Dendritic cell treated with granulocyte-macrophage colony-stimulating factor and Interleukin-4, amounts not matched to agents 40 ng/mL and 50 ng/mL, for 4 days (primary cell): Measurements from ENCODE around the gene GPR132.
A peak's percentile ranks its signal among the peaks of the same experiment; 100 is the strongest.

ENCODE experiments used
- H3K27ac Mint-ChIP-seq: one replicate; pipeline ENCODE4 v1.8.0; 2022; ENCODE audit warnings: mild to moderate bottlenecking, mixed read lengths
- H3K27me3 Mint-ChIP-seq: one replicate; pipeline ENCODE4 v1.8.0; 2022; ENCODE audit warnings: mild to moderate bottlenecking, mixed read lengths
- H3K36me3 Mint-ChIP-seq: one replicate; pipeline ENCODE4 v1.8.0; 2022; ENCODE audit warnings: low read depth, mixed read lengths
- H3K4me1 Mint-ChIP-seq: one replicate; pipeline ENCODE4 v1.8.0; 2022; ENCODE audit warnings: low read depth, mixed read lengths
- H3K4me3 Mint-ChIP-seq: one replicate; pipeline ENCODE4 v1.8.0; 2022; ENCODE audit warnings: mild to moderate bottlenecking, moderate library complexity, mixed read lengths
- H3K9me3 Mint-ChIP-seq: one replicate; pipeline ENCODE4 v1.8.0; 2022; ENCODE audit warnings: mixed read lengths
- intact Hi-C: fragments of 100-400 bp; cut with micrococcal nuclease; formaldehyde crosslinking; loops from one replicate; pipeline ENCODE4 v1.15.0; 2022

Gene GPR132

DNA sequence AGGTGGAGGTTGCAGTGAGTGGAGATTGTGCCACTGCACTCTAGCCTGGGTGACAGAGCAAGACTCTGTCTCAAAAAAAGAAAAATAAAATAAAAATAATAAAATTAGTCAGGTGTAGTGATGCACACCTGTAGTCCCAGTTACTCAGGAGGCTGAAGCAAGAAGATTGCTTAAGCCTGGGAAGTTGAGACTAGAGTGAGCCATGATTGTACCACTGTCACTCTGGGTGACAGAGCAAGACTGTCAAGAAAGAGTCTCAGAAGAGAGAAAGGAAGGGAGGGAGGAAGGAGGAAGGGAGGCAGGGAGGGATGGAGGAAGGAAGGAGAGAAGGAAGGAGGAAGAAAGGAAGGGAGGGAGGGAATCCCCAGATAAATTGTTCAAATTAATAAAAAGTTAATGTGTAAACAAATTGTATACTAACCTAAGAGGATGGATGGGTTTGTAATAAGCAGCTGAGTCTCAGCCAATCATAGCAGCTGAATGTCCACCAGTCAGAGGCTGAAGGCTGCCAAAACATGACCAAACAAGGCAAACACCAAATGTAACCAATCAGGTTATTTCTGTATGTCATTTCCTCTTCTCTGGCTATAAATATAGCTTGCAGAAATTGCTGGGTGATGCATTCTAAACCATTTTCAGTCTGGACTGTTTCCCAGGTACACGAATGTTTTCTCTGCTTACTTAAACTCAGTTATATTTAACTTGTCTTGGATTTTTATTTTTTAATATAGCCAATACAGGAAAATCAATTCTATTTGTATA is 38.2 kb downstream of the GPR132 start:
- H3K4me1 Mint-ChIP-seq = peaks cover 21% of the 10 kb centered on the region
- no peaks in the 10 kb centered on the region for H3K36me3 Mint-ChIP-seq
- peaks cover 5% of the 10 kb centered on the region for H3K27me3 Mint-ChIP-seq
- intact Hi-C loops = no loop called here
- H3K27ac Mint-ChIP-seq = no peak overlapping the region
- H3K4me3 Mint-ChIP-seq = no peak overlapping the region
- H3K9me3 Mint-ChIP-seq = no peaks in the 10 kb centered on the region

DNA sequence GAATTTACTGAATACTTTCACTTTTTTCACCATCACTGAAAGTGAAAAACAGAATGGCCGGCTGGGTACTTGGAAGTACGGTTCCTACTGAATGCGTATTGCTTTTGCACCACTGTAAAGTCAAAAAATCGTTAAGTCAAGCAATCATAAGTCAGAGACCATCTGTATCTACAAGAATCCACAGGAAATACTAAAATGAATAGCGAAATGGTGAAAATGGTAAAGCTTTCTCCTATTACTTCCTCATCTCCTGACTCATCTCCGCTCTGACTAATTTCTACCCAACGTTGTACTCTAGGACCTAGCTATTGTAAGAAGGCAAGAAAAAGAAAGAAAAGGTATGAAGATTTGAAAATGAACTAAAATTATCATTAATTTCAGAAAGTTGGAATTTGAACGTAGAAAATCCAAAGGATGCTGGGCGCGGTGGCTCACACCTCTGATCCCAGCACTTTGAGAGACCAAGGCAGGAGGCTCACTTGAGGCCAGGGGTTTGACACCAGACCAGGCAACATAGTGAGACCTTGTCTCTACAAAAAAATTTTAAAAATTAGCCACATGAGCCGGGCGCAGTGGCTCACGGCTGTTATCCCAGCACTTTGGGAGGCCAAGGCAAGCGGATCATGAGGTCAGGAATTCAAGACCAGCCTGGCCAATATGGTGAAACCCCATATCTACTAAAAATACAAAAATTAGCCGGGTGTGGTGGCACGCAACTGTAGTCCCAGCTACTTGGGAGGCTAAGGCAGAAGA is 39.0 kb downstream of the GPR132 start:
- Mint-ChIP-seq H3K4me3 (peak overlapping the region; percentile 26), H3K36me3 (no peaks in the 10 kb centered on the region), H3K4me1 (peaks cover 28% of the 10 kb centered on the region), H3K27me3 (peaks cover 1% of the 10 kb centered on the region), H3K27ac (peak overlapping the region; percentile 51), H3K9me3 (no peaks in the 10 kb centered on the region)
- intact Hi-C loops = no loop called here

GRCh38 chr14:105025429-105025828 is 39.8 kb downstream of the GPR132 start:
- Mint-ChIP-seq H3K36me3 (no peaks in the 10 kb centered on the region), H3K4me3 (no peak overlapping the region), H3K27ac (peak overlapping the region; percentile 60), H3K27me3 (no peaks in the 10 kb centered on the region), H3K9me3 (no peaks in the 10 kb centered on the region), H3K4me1 (peaks cover 28% of the 10 kb centered on the region)
- intact Hi-C loops = no loop called here

DNA sequence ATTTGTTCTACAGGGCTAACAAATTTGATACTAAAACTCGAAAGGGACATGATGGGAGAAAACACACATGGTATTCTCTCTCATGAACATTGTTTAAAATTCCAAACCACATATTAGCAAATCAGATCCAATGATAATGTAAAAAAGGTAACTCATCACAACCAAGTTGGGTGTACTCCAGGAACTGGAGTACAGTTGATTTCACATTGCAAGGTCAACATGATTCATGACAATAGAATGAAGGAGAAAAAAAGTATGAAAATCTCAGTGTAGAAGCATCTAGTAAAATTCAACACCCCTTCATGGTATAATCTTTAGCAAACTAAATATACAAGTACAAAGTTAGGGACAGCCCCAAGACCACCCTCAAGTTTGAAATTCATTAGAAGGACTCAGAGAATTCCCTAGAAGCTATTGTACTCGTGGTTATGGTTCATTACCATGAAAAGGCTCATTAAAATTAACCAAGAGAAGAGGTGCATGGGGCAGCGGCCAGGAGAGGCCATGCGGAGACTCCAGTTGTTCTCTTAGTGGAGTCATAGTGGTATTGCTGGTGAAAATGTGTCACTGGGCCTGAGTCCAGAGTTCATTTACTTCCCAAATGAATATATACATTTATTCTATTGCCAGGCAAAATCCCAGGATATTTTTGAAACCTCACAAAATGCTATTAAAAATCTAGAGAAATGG is 41.3 kb downstream of the GPR132 start:
- Mint-ChIP-seq H3K27me3 (no peaks in the 10 kb centered on the region), H3K27ac (peak overlapping the region; percentile 60), H3K9me3 (no peaks in the 10 kb centered on the region), H3K36me3 (no peaks in the 10 kb centered on the region), H3K4me1 (peaks cover 42% of the 10 kb centered on the region), H3K4me3 (no peak overlapping the region)
- intact Hi-C loops = loop anchor here (5.0 kb wide), 1 partner anchor 272 kb away; the partner anchor contains the start of gene SIVA1

DNA sequence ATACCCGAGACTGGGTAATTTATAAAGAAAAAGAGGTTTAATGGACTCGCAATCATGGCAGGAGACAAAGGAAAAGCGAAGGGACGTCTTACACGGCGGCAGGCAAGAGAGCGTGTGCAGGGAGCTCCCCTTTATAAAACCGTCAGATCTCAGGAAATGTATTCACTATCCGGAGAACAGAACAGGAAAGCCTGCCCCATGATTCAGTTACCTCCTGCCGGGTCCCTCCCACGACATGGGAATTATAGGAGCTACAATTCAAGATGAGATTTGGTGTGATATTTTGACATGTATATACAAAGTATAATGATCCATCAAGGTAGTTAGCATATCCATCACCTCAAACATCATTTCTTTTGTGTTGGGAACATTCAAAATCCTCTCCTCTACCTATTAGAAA is 42.1 kb downstream of the GPR132 start:
- Mint-ChIP-seq H3K9me3 (no peaks in the 10 kb centered on the region), H3K4me3 (no peak overlapping the region), H3K27ac (peak overlapping the region; percentile 22), H3K4me1 (peaks cover 49% of the 10 kb centered on the region), H3K27me3 (no peaks in the 10 kb centered on the region), H3K36me3 (no peaks in the 10 kb centered on the region)
- intact Hi-C loops = loop anchor here (5.0 kb wide), 1 partner anchor 271 kb away; the partner anchor contains the start of gene SIVA1

GRCh38 chr14:105022276-105022670 is 43.0 kb downstream of the GPR132 start:
- H3K36me3 Mint-ChIP-seq = no peaks in the 10 kb centered on the region
- peaks cover 57% of the 10 kb centered on the region for H3K4me1 Mint-ChIP-seq
- no peaks in the 10 kb centered on the region for H3K27me3 Mint-ChIP-seq
- peak overlapping the region; percentile 86 for H3K4me3 Mint-ChIP-seq
- intact Hi-C loops = loop anchor here (5.0 kb wide), 1 partner anchor 270 kb away; the partner anchor contains the start of gene SIVA1
- no peaks in the 10 kb centered on the region for H3K9me3 Mint-ChIP-seq
- peak overlapping the region; percentile 91 for H3K27ac Mint-ChIP-seq

DNA sequence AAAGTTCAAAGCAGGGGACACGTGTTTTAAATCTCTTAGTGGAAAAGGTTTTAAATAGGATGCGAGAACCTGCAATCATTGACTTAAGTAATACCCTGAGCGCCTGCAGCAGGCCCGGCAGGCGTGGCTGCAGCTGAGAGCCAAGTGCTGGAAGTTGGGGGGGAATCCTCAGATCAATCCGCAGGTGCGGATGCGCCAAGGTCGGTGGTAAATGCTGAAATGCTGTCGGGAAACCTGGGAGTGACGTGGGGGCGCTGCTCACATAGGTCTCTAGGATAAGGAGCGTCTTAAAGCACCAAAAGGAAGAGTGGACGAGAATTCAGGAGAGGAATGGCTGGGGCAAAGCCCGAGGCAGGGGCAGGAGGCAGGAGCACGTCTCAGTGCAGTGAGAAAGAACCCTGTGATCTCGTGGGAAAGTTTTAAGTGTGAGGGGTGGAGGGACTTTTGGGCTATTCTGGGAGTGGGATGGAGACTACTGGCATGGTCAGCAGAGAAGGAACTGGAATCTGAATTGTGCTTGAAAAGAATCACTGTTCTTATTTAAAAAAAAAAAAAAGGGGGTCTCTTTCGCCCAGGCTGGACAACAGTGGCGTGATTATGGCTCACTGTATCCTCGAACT is 43.5 kb downstream of the GPR132 start:
- Mint-ChIP-seq H3K27me3 (no peaks in the 10 kb centered on the region), H3K36me3 (peaks cover under 1% of the 10 kb centered on the region), H3K27ac (peak overlapping the region; percentile 91), H3K9me3 (no peaks in the 10 kb centered on the region), H3K4me3 (peak overlapping the region; percentile 86), H3K4me1 (peaks cover 59% of the 10 kb centered on the region)
- intact Hi-C loops = loop anchor here (1.0 to 5.0 kb wide), 2 partner anchors 36 to 269 kb away; partner anchors contain the start of genes CLBA1 and SIVA1

DNA sequence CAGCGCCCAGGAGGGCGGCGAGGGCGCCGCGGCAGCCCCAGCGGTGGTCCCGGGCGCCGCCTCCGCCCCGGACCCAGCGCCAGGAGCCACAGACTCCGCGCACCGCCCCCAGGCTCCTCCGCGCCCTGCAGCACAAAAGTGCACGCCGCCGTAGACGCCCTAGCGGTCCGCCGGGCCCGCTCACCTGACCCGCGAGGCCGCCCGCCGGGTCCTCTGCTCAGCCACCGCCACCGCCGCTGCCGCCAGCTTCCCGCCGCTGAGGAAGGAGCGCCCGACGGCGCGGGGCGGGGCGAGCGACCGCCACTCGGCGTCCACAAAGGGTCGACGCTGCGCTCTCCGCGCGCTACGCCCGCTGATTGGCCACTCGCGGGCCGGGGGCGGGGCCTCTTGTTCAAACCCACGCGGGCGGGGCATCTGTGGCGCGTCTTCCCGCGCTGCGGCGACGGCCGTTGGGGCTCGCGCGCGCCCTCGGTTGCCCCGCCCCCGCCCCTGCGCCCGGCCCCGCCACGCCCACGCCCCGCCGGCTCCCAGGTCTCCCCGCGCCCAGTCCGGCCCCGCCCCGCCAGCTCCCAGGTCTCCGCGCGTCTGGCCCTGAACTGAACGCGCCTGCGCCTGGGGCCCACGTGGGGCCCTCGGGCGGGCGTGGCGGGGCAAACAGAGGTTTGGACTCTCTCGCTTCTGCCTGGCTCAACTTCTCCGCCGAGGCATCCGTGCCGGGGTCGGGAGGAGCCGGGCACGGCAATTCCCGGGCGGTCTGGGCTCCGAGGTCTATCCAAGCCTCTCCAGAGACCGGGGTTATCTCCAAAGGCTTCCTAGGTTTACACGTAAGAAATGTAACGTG is 44.2 kb downstream of the GPR132 start, which contains the start of gene CDCA4:
CDCA4 (minus strand) TSS at position 269 of the 841 bp plus-strand sequence. CDS start 9,154 bp downstream, outside the sequence.
- intact Hi-C loops = loop anchor here (1.0 to 5.0 kb wide), 2 partner anchors 36 to 269 kb away; partner anchors contain the start of genes CLBA1 and SIVA1
- Mint-ChIP-seq H3K4me1 (peaks cover 64% of the 10 kb centered on the region), H3K36me3 (peaks cover 7% of the 10 kb centered on the region), H3K27me3 (no peaks in the 10 kb centered on the region), H3K4me3 (peak within 1 kb of the TSS; percentile 86), H3K27ac (peak within 1 kb of the TSS; percentile 91), H3K9me3 (no peaks in the 10 kb centered on the region)

DNA sequence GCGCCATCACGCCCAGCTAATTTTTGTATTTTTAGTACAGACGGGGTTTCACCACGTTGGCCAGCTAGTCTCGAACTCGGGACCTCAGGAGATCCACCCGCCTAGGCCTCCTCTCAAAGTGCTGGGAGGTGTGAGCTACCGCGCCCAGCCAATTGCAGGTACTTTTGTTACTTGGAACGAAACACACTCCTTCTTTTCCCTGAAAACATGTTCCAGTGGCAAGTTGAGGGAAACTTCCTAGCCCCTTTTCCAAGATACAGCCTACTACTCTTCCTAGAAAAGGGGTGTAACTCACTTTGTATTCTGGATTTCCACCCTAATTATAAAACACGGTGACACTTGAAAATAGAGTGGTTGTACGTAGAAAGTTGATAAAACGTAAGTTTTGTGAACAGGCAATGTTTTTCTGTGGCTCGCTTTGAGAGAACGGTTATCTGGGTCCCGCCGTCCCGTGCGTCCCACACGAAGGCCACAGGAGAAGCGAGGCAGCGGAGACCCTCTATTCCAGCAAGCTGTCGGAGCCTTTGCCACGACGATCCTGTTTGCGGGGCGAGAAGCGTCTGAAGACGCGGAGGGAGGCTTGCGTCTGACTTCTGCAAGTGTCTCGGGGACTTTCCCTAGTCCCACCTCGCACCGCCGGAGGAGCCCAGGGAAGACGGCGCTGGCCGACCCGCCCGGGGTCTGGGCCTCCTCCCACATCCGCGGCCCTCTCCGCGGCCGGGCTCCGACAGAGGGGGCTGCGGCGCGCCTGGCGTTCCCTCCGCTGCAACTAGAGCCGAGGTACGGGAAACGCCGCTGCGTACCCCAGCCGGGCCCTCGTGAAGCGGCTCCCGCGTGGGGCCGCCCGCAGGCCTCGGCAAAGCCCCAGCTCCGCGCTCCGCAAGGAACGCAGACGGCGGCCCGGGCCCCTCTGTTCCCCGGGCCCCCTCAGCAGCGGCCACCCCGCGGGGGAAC is 45.1 kb downstream of the GPR132 start:
- intact Hi-C loops = loop anchor here (5.0 kb wide), 1 partner anchor 268 kb away; the partner anchor contains the start of gene SIVA1
- Mint-ChIP-seq H3K27ac (peak overlapping the region; percentile 77), H3K9me3 (no peaks in the 10 kb centered on the region), H3K4me1 (peaks cover 69% of the 10 kb centered on the region), H3K36me3 (peaks cover 12% of the 10 kb centered on the region), H3K4me3 (peak overlapping the region; percentile 81), H3K27me3 (no peaks in the 10 kb centered on the region)

DNA sequence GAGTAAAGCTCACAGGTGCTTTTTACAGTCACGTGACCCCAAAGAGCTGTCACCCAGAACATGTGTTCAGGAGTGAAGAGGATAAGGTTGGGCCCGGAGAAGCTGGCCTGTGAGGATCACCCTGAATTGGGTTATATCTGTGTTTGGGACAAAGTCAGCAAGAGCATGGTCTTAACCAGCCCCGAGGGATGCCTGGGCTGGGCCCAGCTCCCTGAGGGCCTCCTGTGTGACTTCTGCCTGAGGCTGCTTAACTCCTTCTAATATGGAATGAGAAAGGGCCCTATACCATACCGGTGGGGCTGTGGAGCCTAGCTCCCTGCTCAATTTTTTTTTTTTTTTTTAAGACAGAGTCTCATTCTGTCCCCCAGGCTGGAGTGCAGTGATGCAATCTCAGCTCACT is 46.8 kb downstream of the GPR132 start:
- Mint-ChIP-seq H3K36me3 (peaks cover 12% of the 10 kb centered on the region), H3K9me3 (no peaks in the 10 kb centered on the region), H3K4me3 (no peak overlapping the region), H3K27ac (no peak overlapping the region), H3K4me1 (peaks cover 76% of the 10 kb centered on the region), H3K27me3 (no peaks in the 10 kb centered on the region)
- intact Hi-C loops = no loop called here

- H3K36me3 Mint-ChIP-seq = peaks cover 24% of the 10 kb centered on the region
- H3K9me3 Mint-ChIP-seq = no peaks in the 10 kb centered on the region
- no peak overlapping the region for H3K4me3 Mint-ChIP-seq
- H3K4me1 Mint-ChIP-seq = peaks cover 73% of the 10 kb centered on the region
- H3K27ac Mint-ChIP-seq = peak overlapping the region; percentile 14
- intact Hi-C loops = no loop called here
- no peaks in the 10 kb centered on the region for H3K27me3 Mint-ChIP-seq
Observed at GRCh38 chr14:105015905-105016304, 49.3 kb downstream of the GPR132 start.

DNA sequence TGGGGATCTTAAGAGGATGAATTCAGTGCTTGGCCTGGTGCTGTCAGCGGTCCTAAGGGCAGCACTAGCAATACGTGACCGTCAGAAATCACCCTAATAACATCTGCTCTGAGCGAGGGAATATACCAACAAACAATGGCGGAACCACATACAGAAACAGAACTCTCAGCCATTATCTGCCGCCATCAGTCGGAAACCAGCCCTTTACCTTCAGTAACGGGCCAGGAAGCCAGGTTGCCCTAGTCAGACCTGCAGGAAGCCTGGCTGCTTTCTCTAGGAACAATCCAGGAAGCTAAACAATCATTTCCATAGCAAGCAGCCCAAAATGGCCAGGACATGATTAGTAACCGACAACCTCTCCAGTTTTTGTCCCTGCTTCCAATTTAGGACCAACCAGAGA is 50.0 kb downstream of the GPR132 start:
- peak overlapping the region; percentile 53 for H3K27ac Mint-ChIP-seq
- H3K4me1 Mint-ChIP-seq = peaks cover 72% of the 10 kb centered on the region
- no peaks in the 10 kb centered on the region for H3K27me3 Mint-ChIP-seq
- intact Hi-C loops = no loop called here
- H3K36me3 Mint-ChIP-seq = peaks cover 30% of the 10 kb centered on the region
- H3K4me3 Mint-ChIP-seq = no peak overlapping the region
- no peaks in the 10 kb centered on the region for H3K9me3 Mint-ChIP-seq
